Endothelial cell of coronary artery (primary cell): Measurements from ENCODE around the gene TNIP2. TPM values are rescaled to one million over a fixed set of nuclear protein-coding genes. Genes with fewer than 3 reads are reported as not detected.

Experiments used
- total RNA-seq: library from RNA; depleted of rRNA; stranded (reverse); fragments of >200 nt; gene quantifications from 2 replicates; pipeline ENCODE4 v1.2.3, GENCODE V29; 2014

Gene TNIP2, protein sequence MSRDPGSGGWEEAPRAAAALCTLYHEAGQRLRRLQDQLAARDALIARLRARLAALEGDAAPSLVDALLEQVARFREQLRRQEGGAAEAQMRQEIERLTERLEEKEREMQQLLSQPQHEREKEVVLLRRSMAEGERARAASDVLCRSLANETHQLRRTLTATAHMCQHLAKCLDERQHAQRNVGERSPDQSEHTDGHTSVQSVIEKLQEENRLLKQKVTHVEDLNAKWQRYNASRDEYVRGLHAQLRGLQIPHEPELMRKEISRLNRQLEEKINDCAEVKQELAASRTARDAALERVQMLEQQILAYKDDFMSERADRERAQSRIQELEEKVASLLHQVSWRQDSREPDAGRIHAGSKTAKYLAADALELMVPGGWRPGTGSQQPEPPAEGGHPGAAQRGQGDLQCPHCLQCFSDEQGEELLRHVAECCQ
- total RNA-seq: 71.3 and 88.4 TPM in 2 replicates

DNA sequence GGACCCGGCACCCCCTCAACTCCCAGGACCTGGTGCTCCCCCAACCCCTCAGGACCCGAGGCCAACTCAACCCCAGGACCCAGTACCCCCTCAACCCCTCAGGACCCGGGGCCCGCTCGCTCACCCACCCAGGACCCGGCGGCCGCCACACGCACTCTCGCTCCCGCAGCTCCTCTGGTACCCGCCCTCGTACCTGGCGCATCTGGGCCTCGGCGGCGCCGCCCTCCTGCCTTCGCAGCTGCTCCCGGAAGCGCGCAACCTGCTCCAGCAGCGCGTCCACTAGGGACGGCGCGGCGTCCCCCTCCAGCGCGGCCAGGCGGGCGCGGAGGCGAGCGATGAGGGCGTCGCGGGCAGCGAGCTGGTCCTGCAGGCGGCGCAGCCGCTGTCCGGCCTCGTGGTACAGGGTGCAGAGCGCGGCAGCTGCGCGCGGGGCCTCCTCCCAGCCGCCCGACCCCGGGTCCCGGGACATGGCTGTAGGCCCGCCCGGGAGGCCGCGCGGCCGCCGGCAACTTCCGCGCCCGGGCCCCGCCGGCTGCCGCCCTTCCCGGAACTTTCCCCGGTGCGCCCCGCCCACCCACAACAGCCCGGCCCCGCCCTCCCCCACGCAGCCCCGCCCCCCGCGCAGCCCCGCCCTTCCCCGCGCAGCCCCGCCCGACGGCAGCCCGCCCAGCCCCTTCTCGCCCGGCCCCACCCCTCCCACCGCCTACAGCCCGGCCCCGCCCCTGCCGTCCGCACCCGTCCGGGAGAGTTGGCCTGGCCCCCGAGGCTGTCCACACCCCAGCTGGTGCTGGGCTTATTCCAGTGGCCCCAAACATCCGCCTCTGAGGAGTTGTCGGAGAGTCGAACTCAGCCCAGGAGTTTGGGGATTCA lies at the start of gene TNIP2:
Gene TNIP2, minus strand, starts transcription at position 516 of the 870 bp plus-strand sequence. Its CDS starts 47 bp downstream, at position 469.

DNA sequence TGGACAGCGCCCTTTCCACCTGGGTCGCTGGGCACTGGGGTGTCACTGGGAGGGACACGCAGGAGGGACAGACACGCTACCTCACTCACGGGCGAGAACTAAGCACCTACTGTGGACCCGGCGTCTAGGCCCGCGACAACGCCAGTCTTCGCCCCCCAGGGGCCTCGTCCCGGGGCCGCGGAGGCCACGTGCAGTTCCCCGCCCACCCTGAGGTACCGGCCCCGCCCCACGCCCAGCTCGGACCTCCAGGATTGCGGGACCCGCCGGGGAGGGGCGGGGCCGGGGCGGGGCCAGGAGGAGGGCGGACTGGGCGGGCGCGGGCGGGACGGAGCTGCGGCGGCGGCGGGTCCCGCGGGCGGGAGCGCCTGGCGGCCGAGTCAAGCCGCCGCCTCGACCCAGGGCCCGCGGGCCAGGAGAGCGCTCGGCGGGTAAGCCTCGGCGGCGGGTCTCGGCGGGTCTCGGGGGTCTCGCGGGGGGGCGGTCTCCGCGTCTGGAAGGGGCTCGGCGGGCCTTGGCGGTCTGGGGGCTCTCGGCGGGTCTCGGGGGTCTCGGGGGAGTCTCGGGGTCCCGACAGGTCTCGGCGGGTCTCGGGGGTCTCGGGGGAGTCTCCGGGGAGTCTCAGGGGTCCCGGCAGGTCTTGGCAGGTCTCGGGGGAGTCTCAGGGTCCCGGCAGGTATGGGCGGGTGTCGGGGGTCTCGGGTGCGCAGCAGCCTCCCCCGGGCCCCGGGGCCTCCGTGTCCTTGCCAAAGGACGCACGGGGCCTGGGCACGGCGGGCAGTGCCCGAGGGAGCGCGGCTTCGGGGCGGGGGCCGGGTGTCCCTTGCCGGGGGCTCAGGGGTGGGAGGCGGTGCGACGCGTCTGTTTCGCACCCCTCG lies 36.8 kb upstream of the TNIP2 start, which contains the start of gene SH3BP2:
Gene SH3BP2, plus strand, starts transcription at position 375 of the 875 bp plus-strand sequence. CDS start 27,533 bp downstream, outside the sequence.

Other genes with a start within 250 kb of the TNIP2 start
- 7.4 and 13.2 TPM in 2 replicates for gene FAM193A, start 219.7 kb downstream of the TNIP2 start, total RNA-seq
- 25.9 and 32.8 TPM in 2 replicates for gene SH3BP2, start 36.7 kb upstream of the TNIP2 start, total RNA-seq
- gene ADD1, start 87.5 kb upstream of the TNIP2 start, total RNA-seq: 127 and 143 TPM in 2 replicates
- gene NOP14, start 207.1 kb upstream of the TNIP2 start, total RNA-seq: 29.4 and 35.5 TPM in 2 replicates
- 4.1 and 4.4 TPM in 2 replicates for gene GRK4, start 207.2 kb upstream of the TNIP2 start, total RNA-seq